KMS-11 (cell line): ENCODE results near the gene UGT1A10.
"Not testable (repeated sequence)": the region's sequence is repeated elsewhere in the genome, so short reads cannot be mapped to it uniquely, and the experiment has no call there.

Source experiments
- H2AFZ ChIP-seq: fragments of 200-600 bp; sonication (generic); 2 replicates; pipeline ENCODE4 v1.6.1; 2016; ENCODE audit warnings: antibody characterized with exemption, mixed run types, low read depth
- H3K27ac ChIP-seq: fragments of 200-600 bp; sonication (generic); 2 replicates; pipeline ENCODE4 v1.6.1; 2016; ENCODE audit warnings: mild to moderate bottlenecking, mixed run types
- H3K27me3 ChIP-seq: fragments of 200-600 bp; sonication (generic); 2 replicates; pipeline ENCODE4 v1.6.1; 2017; ENCODE audit warnings: mild to moderate bottlenecking, low read depth, mixed run types, moderate library complexity; ENCODE audit not compliant: insufficient read depth
- H3K36me3 ChIP-seq: fragments of 200-600 bp; sonication (generic); 2 replicates; pipeline ENCODE4 v1.6.1; 2017; ENCODE audit warnings: mild to moderate bottlenecking, mixed run types; ENCODE audit not compliant: insufficient read depth
- H3K4me1 ChIP-seq: fragments of 200-600 bp; sonication (generic); 2 replicates; pipeline ENCODE4 v1.6.1; 2016; ENCODE audit warnings: mild to moderate bottlenecking, low read depth, mixed run types; ENCODE audit not compliant: poor library complexity, severe bottlenecking
- H3K4me2 ChIP-seq: fragments of 200-600 bp; sonication (generic); 2 replicates; pipeline ENCODE4 v1.7.0; 2016; ENCODE audit warnings: mild to moderate bottlenecking, mixed run types
- H3K4me3 ChIP-seq: fragments of 200-600 bp; sonication (generic); IDR thresholded peaks from 2 replicates; pipeline ENCODE4 v1.6.1; 2017; ENCODE audit warnings: low read depth, low read length, mixed read lengths; ENCODE audit not compliant: insufficient read depth
- H3K79me2 ChIP-seq: fragments of 200-600 bp; sonication (generic); 2 replicates; pipeline ENCODE4 v1.6.1; 2016; ENCODE audit warnings: low read depth, mixed run types; ENCODE audit not compliant: insufficient read depth
- H3K9ac ChIP-seq: fragments of 200-600 bp; sonication (generic); 2 replicates; pipeline ENCODE4 v1.6.1; 2016; ENCODE audit warnings: mild to moderate bottlenecking, mixed run types
- H4K20me1 ChIP-seq: fragments of 200-600 bp; sonication (generic); 2 replicates; pipeline ENCODE4 v1.6.1; 2016; ENCODE audit warnings: mild to moderate bottlenecking, mixed run types; ENCODE audit not compliant: insufficient read depth
- TF ChIP-seq, protein P1 (sequence below): fragments of 200-600 bp; sonication (generic); conservative IDR thresholded peaks from 2 replicates; pipeline ENCODE4 v1.6.1; 2017; ENCODE audit warnings: low read depth, mild to moderate bottlenecking, antibody characterized with exemption, low read length, moderate library complexity, mixed read lengths

The UGT1A10 gene

DNA sequence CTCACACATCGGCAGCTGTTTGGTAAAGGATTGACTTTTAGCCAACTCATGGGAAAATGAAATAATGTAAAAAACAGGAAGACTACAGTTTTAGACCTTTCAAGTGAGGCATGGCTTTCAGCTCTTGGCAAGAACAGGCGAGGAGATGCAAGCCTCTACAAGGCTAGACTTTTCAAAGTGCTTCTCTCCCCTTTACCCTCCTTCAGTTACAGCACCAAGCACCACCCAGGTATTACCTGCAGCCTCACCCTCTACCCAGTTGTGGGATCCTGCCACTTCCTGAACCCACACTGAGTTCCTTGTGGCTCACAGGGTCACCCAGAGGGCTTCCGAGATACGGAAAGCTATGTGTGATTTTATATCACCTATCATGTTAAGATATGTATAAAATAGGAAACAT lies 14.7 kb downstream of the UGT1A10 start:
- no peaks in the 10 kb centered on the region for H3K27me3 ChIP-seq
- no peaks in the 10 kb centered on the region for H3K4me1 ChIP-seq
- no peak overlapping the region for H3K9ac ChIP-seq
- H3K79me2 ChIP-seq = no peaks in the 10 kb centered on the region
- H3K27ac ChIP-seq = no peak overlapping the region
- H4K20me1 ChIP-seq = no peaks in the 10 kb centered on the region
- H3K36me3 ChIP-seq = no peaks in the 10 kb centered on the region
- no peak overlapping the region for H2AFZ ChIP-seq
- H3K4me3 ChIP-seq = no peak overlapping the region
- TF ChIP-seq, protein P1, sequence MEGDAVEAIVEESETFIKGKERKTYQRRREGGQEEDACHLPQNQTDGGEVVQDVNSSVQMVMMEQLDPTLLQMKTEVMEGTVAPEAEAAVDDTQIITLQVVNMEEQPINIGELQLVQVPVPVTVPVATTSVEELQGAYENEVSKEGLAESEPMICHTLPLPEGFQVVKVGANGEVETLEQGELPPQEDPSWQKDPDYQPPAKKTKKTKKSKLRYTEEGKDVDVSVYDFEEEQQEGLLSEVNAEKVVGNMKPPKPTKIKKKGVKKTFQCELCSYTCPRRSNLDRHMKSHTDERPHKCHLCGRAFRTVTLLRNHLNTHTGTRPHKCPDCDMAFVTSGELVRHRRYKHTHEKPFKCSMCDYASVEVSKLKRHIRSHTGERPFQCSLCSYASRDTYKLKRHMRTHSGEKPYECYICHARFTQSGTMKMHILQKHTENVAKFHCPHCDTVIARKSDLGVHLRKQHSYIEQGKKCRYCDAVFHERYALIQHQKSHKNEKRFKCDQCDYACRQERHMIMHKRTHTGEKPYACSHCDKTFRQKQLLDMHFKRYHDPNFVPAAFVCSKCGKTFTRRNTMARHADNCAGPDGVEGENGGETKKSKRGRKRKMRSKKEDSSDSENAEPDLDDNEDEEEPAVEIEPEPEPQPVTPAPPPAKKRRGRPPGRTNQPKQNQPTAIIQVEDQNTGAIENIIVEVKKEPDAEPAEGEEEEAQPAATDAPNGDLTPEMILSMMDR = no peak
- no peak overlapping the region for H3K4me2 ChIP-seq

DNA sequence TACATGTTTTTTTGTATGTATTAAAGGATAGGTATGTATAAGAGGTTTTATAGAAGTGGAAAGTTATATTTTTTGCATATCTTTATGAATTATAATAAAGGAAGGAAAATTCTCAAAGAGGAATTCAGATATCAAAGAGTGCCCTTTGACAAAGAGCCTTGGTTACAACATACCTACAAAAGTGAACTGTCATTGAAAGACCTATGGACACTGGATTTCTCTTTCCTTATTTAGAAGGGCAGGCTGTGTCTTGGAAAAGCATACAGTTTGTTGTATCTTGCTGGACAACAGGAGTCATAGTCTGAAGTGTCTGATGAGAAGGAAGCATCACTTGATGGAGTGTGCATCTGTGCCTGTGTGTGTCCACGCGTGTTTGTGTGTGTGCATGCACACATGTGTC lies 15.2 kb downstream of the UGT1A10 start:
- no peak overlapping the region for H3K4me2 ChIP-seq
- TF ChIP-seq, protein P1 = no peak
- H3K36me3 ChIP-seq = no peaks in the 10 kb centered on the region
- no peak overlapping the region for H3K9ac ChIP-seq
- no peaks in the 10 kb centered on the region for H4K20me1 ChIP-seq
- H3K27ac ChIP-seq = no peak overlapping the region
- H2AFZ ChIP-seq = no peak overlapping the region
- no peaks in the 10 kb centered on the region for H3K27me3 ChIP-seq
- H3K79me2 ChIP-seq = no peaks in the 10 kb centered on the region
- H3K4me3 ChIP-seq = no peak overlapping the region
- no peaks in the 10 kb centered on the region for H3K4me1 ChIP-seq

DNA sequence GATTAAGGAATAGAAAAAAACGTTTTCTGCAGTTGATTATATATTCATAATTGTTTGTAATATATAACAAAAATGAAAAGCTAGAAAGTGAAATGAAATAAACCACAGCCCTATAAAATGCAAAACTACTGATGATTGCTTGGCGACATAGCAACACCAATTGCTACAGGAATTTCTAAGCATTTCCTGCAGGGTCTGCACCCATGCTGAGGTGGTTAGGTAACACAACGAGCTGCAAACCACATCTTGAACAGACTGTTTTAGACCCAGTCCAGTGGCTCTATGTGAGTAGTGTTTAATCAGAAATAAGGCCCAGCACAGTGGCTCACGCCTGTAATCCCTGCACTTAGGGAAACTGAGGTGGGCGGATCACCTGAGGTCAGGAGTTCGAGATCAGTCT lies 18.3 kb downstream of the UGT1A10 start:
- H3K36me3 ChIP-seq = no peaks in the 10 kb centered on the region
- no peaks in the 10 kb centered on the region for H4K20me1 ChIP-seq
- H3K79me2 ChIP-seq = no peaks in the 10 kb centered on the region
- H3K4me1 ChIP-seq = no peaks in the 10 kb centered on the region
- no peak overlapping the region for H3K27ac ChIP-seq
- H3K4me3 ChIP-seq = no peak overlapping the region
- no peaks in the 10 kb centered on the region for H3K27me3 ChIP-seq
- no peak overlapping the region for H3K9ac ChIP-seq
- H2AFZ ChIP-seq = no peak overlapping the region
- H3K4me2 ChIP-seq = no peak overlapping the region
- TF ChIP-seq, protein P1 = no peak

DNA sequence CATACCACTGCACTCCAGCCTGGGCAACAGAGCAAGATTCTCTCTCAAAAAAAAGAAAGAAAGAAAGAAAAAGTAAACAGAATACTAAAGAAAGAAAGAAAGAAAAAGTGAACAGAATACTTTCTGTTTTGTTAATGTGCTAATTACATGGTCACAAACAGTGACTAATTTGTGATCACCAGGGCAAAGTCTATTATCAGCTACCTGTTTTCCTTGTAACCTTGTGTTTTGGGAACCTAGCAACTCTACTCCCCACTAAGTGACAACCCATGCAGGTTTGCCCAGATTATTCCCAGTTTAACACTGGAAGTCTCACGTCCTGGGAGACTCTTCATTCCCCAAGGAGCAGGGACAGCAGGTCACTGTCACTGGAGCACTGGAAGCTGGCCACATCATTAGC lies 18.8 kb downstream of the UGT1A10 start:
- no peak overlapping the region for H3K4me3 ChIP-seq
- TF ChIP-seq, protein P1 = no peak
- H3K79me2 ChIP-seq = no peaks in the 10 kb centered on the region
- no peak overlapping the region for H3K27ac ChIP-seq
- H3K4me2 ChIP-seq = no peak overlapping the region
- no peaks in the 10 kb centered on the region for H3K27me3 ChIP-seq
- H2AFZ ChIP-seq = no peak overlapping the region
- H4K20me1 ChIP-seq = no peaks in the 10 kb centered on the region
- H3K36me3 ChIP-seq = no peaks in the 10 kb centered on the region
- no peaks in the 10 kb centered on the region for H3K4me1 ChIP-seq
- H3K9ac ChIP-seq = no peak overlapping the region

DNA sequence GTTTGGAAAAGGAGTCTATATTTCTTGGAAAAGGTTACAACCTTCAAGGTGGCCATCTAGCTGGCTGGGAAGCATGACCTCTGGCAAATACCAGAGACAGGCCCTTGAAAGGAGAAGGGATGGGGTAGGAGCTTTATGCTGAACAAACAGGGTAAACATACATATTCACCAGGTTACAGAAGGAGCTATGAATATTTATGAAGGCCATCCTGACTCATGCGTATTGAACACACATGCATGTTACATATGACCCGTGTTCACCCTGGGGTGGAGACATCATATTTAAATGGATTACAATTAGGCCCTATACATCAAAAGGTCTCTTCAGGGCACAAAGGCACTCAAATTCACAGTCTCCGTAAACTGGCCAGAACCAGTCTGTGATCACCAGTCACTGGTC lies 19.7 kb downstream of the UGT1A10 start:
- H3K9ac ChIP-seq, H2AFZ ChIP-seq, H4K20me1 ChIP-seq, H3K4me1 ChIP-seq, H3K27ac ChIP-seq, H3K79me2 ChIP-seq, H3K27me3 ChIP-seq, H3K4me2 ChIP-seq, H3K4me3 ChIP-seq, H3K36me3 ChIP-seq: not testable (repeated sequence)
